Right lobe of liver (tissue), 4 donors: ENCODE data around the gene KIAA0513.

Experiments
- POLR2A ChIP-seq: fragments of 450-650 bp; IDR thresholded peaks from one replicate; pipeline ENCODE4 v1.6.1; 2017; ENCODE audit warnings: antibody characterized with exemption, mild to moderate bottlenecking
- TF ChIP-seq, protein P1 (sequence below), 4 donors: fragments of 200-600 bp in 3 of 4; fragments of 450-650 bp in 1 of 4; IDR thresholded peaks; one replicate each; pipeline versions ENCODE4 v1.5.1 to v1.8.0; 2016 to 2022; ENCODE audit warnings: antibody characterized with exemption in 4 of 4, mild to moderate bottlenecking in 2 of 4
- donor health status: DM: no; HTN: no; CAD: no.
- donor health status: DM: no; HTN: no; CAD: no.
- donor health status: DM: no; HTN: yes; CAD: no.

DNA sequence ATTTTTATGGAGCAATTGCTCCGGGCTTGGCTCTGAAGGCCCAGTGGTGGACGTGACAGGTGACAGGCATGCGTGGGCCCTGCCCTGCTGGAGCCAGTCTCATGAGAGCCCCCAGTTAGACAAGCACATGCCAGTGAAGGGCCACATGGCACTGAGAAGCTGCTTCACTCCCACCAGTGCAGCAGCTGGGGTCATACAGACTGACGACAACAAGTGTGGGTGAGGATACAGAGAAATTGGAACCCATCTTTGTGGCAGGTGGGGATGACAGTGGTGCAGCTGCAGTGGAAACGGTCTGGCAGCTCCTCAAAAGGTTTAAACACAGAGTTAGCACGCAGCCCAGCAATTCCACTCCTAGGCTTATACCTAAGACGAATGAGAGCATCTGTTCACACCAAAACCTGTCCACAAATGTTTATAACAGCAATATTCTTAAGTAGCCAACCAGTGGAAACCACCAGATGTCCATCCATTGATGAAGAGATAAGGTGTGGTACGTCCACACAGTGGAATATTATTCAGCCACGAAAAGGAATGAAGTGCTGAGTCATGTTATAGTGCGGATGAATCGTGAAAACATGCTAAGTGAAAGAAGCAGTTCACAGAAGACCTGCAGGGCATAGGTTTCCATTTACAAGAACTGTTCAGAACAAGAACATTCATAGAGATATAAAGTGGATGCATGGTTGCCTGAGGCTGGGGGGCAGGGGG lies 97.2 kb downstream of the KIAA0513 start:
- no peak for TF ChIP-seq POLR2A
- TF ChIP-seq, protein P1, sequence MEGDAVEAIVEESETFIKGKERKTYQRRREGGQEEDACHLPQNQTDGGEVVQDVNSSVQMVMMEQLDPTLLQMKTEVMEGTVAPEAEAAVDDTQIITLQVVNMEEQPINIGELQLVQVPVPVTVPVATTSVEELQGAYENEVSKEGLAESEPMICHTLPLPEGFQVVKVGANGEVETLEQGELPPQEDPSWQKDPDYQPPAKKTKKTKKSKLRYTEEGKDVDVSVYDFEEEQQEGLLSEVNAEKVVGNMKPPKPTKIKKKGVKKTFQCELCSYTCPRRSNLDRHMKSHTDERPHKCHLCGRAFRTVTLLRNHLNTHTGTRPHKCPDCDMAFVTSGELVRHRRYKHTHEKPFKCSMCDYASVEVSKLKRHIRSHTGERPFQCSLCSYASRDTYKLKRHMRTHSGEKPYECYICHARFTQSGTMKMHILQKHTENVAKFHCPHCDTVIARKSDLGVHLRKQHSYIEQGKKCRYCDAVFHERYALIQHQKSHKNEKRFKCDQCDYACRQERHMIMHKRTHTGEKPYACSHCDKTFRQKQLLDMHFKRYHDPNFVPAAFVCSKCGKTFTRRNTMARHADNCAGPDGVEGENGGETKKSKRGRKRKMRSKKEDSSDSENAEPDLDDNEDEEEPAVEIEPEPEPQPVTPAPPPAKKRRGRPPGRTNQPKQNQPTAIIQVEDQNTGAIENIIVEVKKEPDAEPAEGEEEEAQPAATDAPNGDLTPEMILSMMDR (IDR thresholded peaks at IDR 0.05): no peak
